H9 (cell line): ENCODE measurements around the gene FRMPD3. TPM values are rescaled to one million over a fixed set of nuclear protein-coding genes. Genes with fewer than 3 reads are reported as not detected.

Source experiments
- DNase-seq: peaks from one replicate; pipeline ENCODE4 v3.0.0-alpha.2; 2017
- H2AFZ ChIP-seq: one replicate; pipeline ENCODE4 v1.6.1; 2013; ENCODE audit warnings: mild to moderate bottlenecking, low read length, control low read depth, moderate library complexity
- H2AK5ac ChIP-seq: 2 replicates; pipeline ENCODE4 v1.6.1; 2013; ENCODE audit warnings: low read length, control low read depth, mixed read lengths; ENCODE audit not compliant: insufficient read length
- H2BK120ac ChIP-seq: one replicate; pipeline ENCODE4 v1.6.1; 2013; ENCODE audit warnings: low read depth, mild to moderate bottlenecking, low read length, control low read depth, inconsistent platforms; ENCODE audit not compliant: poor library complexity, severe bottlenecking
- H2BK12ac ChIP-seq: 2 replicates; pipeline ENCODE4 v1.6.1; 2013; ENCODE audit warnings: low read length, control low read depth, mixed read lengths, low read depth; ENCODE audit not compliant: insufficient read length
- H2BK15ac ChIP-seq: 2 replicates; pipeline ENCODE4 v1.6.1; 2013; ENCODE audit warnings: low read depth, low read length, control low read depth
- H2BK20ac ChIP-seq: one replicate; pipeline ENCODE4 v1.6.1; 2013; ENCODE audit warnings: low read depth, mild to moderate bottlenecking, low read length, control low read depth, inconsistent platforms; ENCODE audit not compliant: poor library complexity, severe bottlenecking
- H2BK5ac ChIP-seq: 2 replicates; pipeline ENCODE4 v1.6.1; 2013; ENCODE audit warnings: low read length, control low read depth, mixed read lengths; ENCODE audit not compliant: insufficient read length
- H3K14ac ChIP-seq: 2 replicates; pipeline ENCODE4 v1.6.1; 2013; ENCODE audit warnings: low read length, control low read depth; ENCODE audit not compliant: insufficient read depth
- H3K18ac ChIP-seq: 2 replicates; pipeline ENCODE4 v1.6.1; 2013; ENCODE audit warnings: low read depth, mild to moderate bottlenecking, mixed read lengths, low read length, control low read depth; ENCODE audit not compliant: insufficient read length
- H3K23ac ChIP-seq: 2 replicates; pipeline ENCODE4 v1.6.1; 2013; ENCODE audit warnings: low read length, control low read depth, mixed read lengths, low read depth; ENCODE audit not compliant: insufficient read length
- H3K23me2 ChIP-seq: 2 replicates; pipeline ENCODE4 v1.6.1; 2013; ENCODE audit warnings: low read depth, mild to moderate bottlenecking, mixed read lengths, low read length, control low read depth; ENCODE audit not compliant: insufficient read length, poor library complexity, severe bottlenecking
- H3K27ac ChIP-seq: 2 replicates; pipeline ENCODE4 v1.5.1; 2013; ENCODE audit warnings: low read length, control low read depth, mixed read lengths, low read depth; ENCODE audit not compliant: insufficient read length
- H3K27me3 ChIP-seq: 2 replicates; pipeline ENCODE4 v1.6.1; 2013; ENCODE audit warnings: low read length, control low read depth, inconsistent platforms; ENCODE audit not compliant: insufficient read depth
- H3K4ac ChIP-seq: 2 replicates; pipeline ENCODE4 v1.6.1; 2013; ENCODE audit warnings: low read depth, mild to moderate bottlenecking, control low read depth, inconsistent platforms, low read length, moderate library complexity
- H3K4me1 ChIP-seq: 2 replicates; pipeline ENCODE4 v1.6.1; 2013; ENCODE audit warnings: low read length, control low read depth, inconsistent platforms; ENCODE audit not compliant: insufficient read depth
- H3K4me2 ChIP-seq: 2 replicates; pipeline ENCODE4 v1.6.1; 2013; ENCODE audit warnings: low read length, control low read depth, mixed read lengths; ENCODE audit not compliant: insufficient read length, insufficient read depth
- H3K56ac ChIP-seq: 2 replicates; pipeline ENCODE4 v1.6.1; 2013; ENCODE audit warnings: low read depth, mild to moderate bottlenecking, mixed read lengths, low read length, control low read depth; ENCODE audit not compliant: insufficient read length
- H3K79me1 ChIP-seq: 2 replicates; pipeline ENCODE4 v1.6.1; 2013; ENCODE audit warnings: low read depth, mild to moderate bottlenecking, moderate library complexity, low read length, control low read depth, inconsistent platforms; ENCODE audit not compliant: insufficient read depth, poor library complexity, severe bottlenecking
- H3K79me2 ChIP-seq: 2 replicates; pipeline ENCODE4 v1.6.1; 2013; ENCODE audit warnings: low read length, control low read depth, inconsistent platforms; ENCODE audit not compliant: insufficient read depth
- H3K9ac ChIP-seq: 2 replicates; pipeline ENCODE4 v1.6.1; 2013; ENCODE audit warnings: low read length, control low read depth, mixed read lengths; ENCODE audit not compliant: insufficient read length; ENCODE audit errors: extremely low read depth
- H3K9me3 ChIP-seq: one replicate; pipeline ENCODE4 v1.6.1; 2013; ENCODE audit warnings: low read depth, low read length, inconsistent platforms; ENCODE audit not compliant: control insufficient read depth
- H3T11ph ChIP-seq: one replicate; pipeline ENCODE4 v1.6.1; 2013; ENCODE audit warnings: mild to moderate bottlenecking, low read length, control low read depth, inconsistent platforms
- H4K20me1 ChIP-seq: one replicate; pipeline ENCODE4 v1.6.1; 2013; ENCODE audit not compliant: control insufficient read depth, insufficient read length, insufficient read depth
- H4K5ac ChIP-seq: 2 replicates; pipeline ENCODE4 v1.6.1; 2013; ENCODE audit warnings: low read depth, mild to moderate bottlenecking, mixed read lengths, low read length, control low read depth; ENCODE audit not compliant: insufficient read length
- H4K8ac ChIP-seq: replicated peaks from 2 replicates; pipeline ENCODE4 v1.6.1; 2013; ENCODE audit warnings: low read length, control low read depth, mixed read lengths, low read depth; ENCODE audit not compliant: insufficient read length
- H4K91ac ChIP-seq: 2 replicates; pipeline ENCODE4 v1.6.1; 2013; ENCODE audit warnings: low read depth, mild to moderate bottlenecking, moderate library complexity, mixed read lengths, low read length, control low read depth; ENCODE audit not compliant: insufficient read length
- H3K27ac Mint-ChIP-seq, 3 experiments: 2 replicates in 2 of 3; 3 replicates in 1 of 3; pipeline ENCODE4 v1.8.0; 2020 to 2021; ENCODE audit warnings: mixed read lengths in 3 of 3, mild to moderate bottlenecking in 1 of 3, moderate library complexity in 1 of 3
- H3K27me3 Mint-ChIP-seq: 2 replicates; pipeline ENCODE4 v1.8.0; 2021; ENCODE audit warnings: low read depth, mild to moderate bottlenecking, moderate library complexity, mixed read lengths
- H3K36me3 Mint-ChIP-seq, 3 experiments: 2 replicates in 2 of 3; 3 replicates in 1 of 3; pipeline ENCODE4 v1.8.0; 2020 to 2021; ENCODE audit warnings: low read depth in 3 of 3, mixed read lengths in 3 of 3; ENCODE audit not compliant: insufficient read depth in 1 of 3
- H3K4me1 Mint-ChIP-seq, 2 experiments: 2 replicates each; pipeline ENCODE4 v1.8.0; 2020; ENCODE audit warnings: mixed read lengths in 2 of 2
- H3K4me3 Mint-ChIP-seq, 2 experiments: 2 replicates in 1 of 2; 3 replicates in 1 of 2; pipeline ENCODE4 v1.8.0; 2020 to 2021; ENCODE audit warnings: mild to moderate bottlenecking in 2 of 2, mixed read lengths in 2 of 2, moderate library complexity in 1 of 2
- H3K9me3 Mint-ChIP-seq, 2 experiments: 2 replicates in 1 of 2; 3 replicates in 1 of 2; pipeline ENCODE4 v1.8.0; 2020; ENCODE audit warnings: mild to moderate bottlenecking in 2 of 2, mixed read lengths in 2 of 2, moderate library complexity in 1 of 2
- CTCF ChIP-seq: fragments of 200-600 bp; sonication (generic); conservative IDR thresholded peaks from 3 replicates; pipeline ENCODE4 v1.8.0; 2021; ENCODE audit warnings: antibody characterized with exemption, mild to moderate bottlenecking
- total RNA-seq: library from RNA; stranded (reverse); gene quantifications from 2 replicates; pipeline ENCODE4 v1.2.1, GENCODE V29; 2021

Gene FRMPD3
- total RNA-seq, 1 experiment from 2014 or later: 0.26 TPM

- no peak overlapping the region for H3K27ac ChIP-seq
- Mint-ChIP-seq H3K9me3 (peaks cover 0 to 28% of the 10 kb centered on the region in 2 experiments; a peak in 2 of 5 replicates), H3K27me3 (peaks cover 33% of the 10 kb centered on the region), H3K4me1 (peaks cover 13 to 27% of the 10 kb centered on the region in 2 experiments), H3K36me3 (peaks cover 0 to 2% (median 0%) of the 10 kb centered on the region in 3 experiments; a peak in 2 of 7 replicates), H3K4me3 (no peak overlapping the region), H3K27ac (no peak overlapping the region)
- H3K23ac ChIP-seq: no peak overlapping the region
- no peak overlapping the region for H2BK120ac ChIP-seq
- no peaks in the 10 kb centered on the region for H3K79me1 ChIP-seq
- no peaks in the 10 kb centered on the region for H4K20me1 ChIP-seq
- H3K4ac ChIP-seq: no peak overlapping the region
- DNase-seq: no peak
- no peak overlapping the region for H2BK20ac ChIP-seq
- H3K9ac ChIP-seq: no peak overlapping the region
- no peak overlapping the region for H3T11ph ChIP-seq
- TF ChIP-seq CTCF: no peak
- H3K23me2 ChIP-seq: peaks cover 4% of the 10 kb centered on the region
- H3K56ac ChIP-seq: no peak overlapping the region
- no peak overlapping the region for H2BK12ac ChIP-seq
- no peaks in the 10 kb centered on the region for H3K4me1 ChIP-seq
- H2BK15ac ChIP-seq: no peak overlapping the region
- no peaks in the 10 kb centered on the region for H3K9me3 ChIP-seq
- H2AK5ac ChIP-seq: no peak overlapping the region
- no peak overlapping the region for H4K91ac ChIP-seq
- H2AFZ ChIP-seq: no peak overlapping the region
- no peak overlapping the region for H4K8ac ChIP-seq
- no peak overlapping the region for H3K4me2 ChIP-seq
- no peaks in the 10 kb centered on the region for H3K27me3 ChIP-seq
- H3K18ac ChIP-seq: no peak overlapping the region
- no peak overlapping the region for H2BK5ac ChIP-seq
- H3K79me2 ChIP-seq: no peaks in the 10 kb centered on the region
- no peak overlapping the region for H3K14ac ChIP-seq
- no peak overlapping the region for H4K5ac ChIP-seq
These were observed 4.8 kb downstream of the FRMPD3 start for GRCh38 chrX:107454302-107454701.
